KBM-7 (cell line): ENCODE measurements around the gene PLXNB3.
A peak's percentile ranks its signal among the peaks of the same experiment; 100 is the strongest.
"Not testable (repeated sequence)": the region's sequence is repeated elsewhere in the genome, so short reads cannot be mapped to it uniquely, and the experiment has no call there.

Source experiments
- DNase-seq: peaks from one replicate; pipeline ENCODE4 v3.0.0-alpha.2; 2015
- in situ Hi-C: fragments of 300-500 bp; cut with MboI; formaldehyde crosslinking; loops from 2 replicates; pipeline ENCODE4 v1.14.3; 2020; ENCODE audit warnings: low sequenced_read_pairs, low pct_unique_long_range_greater_than_20kb, mixed read lengths

The PLXNB3 gene

GRCh38 chrX:153731117-153731844 lies 32.8 kb upstream of the PLXNB3 start:
- no peak for DNase-seq
- in situ Hi-C loops: no loop called here

DNA sequence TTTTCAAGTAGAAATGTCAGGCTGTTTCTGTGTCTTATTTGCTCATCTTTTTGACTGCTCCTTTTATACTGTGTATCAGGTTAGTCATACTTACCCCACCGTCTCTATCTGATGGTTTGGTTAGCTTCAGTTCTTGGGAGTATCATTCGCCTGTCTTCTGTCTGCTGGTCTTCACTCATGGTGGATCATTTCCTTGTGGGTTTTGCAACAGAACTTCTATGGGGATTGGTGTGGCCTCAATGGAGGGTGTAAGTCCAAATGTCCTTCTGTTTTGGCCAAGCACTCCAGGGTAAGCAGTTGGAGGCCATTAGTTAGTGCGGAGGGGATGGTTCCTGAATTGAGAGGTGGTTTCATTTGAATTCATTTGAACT lies 32.2 kb upstream of the PLXNB3 start:
- DNase-seq: no peak
- in situ Hi-C loops: no loop called here

DNA sequence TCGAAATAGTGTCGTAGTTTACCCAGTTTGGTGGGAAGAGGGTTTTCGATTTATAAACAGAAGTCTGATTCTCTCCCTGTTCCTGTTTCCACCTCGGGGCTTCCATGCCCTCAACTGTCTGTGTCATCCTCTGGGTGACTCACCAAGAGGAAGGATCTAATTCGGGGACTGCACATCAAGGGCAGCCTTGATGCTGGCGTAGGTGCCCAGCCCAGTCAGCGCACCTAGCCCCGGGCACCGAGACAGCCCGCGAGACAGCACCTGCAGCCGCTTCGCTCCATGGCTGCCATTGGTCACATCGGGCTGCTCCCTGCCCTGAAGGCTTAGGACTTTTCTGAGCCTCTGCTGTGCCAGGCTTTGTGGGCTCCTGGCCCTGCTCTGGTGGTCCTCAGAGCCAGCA lies 31.6 kb upstream of the PLXNB3 start:
- in situ Hi-C loops: no loop called here
- no peak for DNase-seq

GRCh38 chrX:153733651-153734240 lies 30.3 kb upstream of the PLXNB3 start:
- in situ Hi-C loops: no loop called here
- no peak for DNase-seq

DNA sequence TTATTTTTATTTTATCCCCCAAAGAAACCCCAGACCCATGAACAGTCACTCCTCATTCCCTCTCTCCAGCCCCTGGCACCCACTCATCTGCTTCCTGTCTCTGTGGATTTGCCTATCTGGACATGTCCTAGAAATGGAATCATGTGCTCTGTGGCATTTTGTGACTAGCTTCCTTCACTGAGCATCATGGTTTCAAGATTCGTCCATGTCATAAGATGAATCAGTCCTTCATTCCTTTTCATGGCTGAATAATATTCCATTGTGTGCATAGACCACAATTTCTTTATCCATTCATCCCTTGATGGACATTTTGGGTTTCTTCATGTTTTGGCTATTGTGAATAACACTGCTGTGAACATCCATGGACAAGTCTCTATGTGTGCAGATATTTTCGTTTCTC lies 29.2 kb upstream of the PLXNB3 start:
- in situ Hi-C loops: no loop called here
- DNase-seq: no peak

DNA sequence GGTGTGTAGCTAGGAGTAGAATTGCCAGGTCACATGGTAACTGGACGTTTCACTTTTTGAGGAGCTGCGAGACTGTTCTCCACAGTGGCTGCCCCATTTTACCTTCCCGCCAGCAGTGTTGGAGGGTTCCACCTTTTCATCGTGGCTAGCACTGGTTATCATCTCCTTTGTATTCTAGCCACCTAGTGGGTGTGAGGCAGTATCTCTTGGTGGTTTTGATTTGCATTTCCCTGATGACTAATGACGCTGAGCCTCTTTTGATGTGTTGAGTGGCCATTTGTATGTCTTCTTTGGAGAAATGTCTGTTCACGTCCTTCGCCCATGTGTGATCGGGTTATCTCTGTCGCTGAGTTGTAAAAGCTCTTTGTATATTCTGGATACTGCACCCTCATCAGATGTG lies 28.8 kb upstream of the PLXNB3 start:
- DNase-seq: no peak
- in situ Hi-C loops: no loop called here

- in situ Hi-C loops: no loop called here
- no peak for DNase-seq
Observed at GRCh38 chrX:153736071-153736820, 27.8 kb upstream of the PLXNB3 start.

GRCh38 chrX:153736871-153737441 lies 27.1 kb upstream of the PLXNB3 start:
- in situ Hi-C loops: no loop called here
- no peak for DNase-seq

DNA sequence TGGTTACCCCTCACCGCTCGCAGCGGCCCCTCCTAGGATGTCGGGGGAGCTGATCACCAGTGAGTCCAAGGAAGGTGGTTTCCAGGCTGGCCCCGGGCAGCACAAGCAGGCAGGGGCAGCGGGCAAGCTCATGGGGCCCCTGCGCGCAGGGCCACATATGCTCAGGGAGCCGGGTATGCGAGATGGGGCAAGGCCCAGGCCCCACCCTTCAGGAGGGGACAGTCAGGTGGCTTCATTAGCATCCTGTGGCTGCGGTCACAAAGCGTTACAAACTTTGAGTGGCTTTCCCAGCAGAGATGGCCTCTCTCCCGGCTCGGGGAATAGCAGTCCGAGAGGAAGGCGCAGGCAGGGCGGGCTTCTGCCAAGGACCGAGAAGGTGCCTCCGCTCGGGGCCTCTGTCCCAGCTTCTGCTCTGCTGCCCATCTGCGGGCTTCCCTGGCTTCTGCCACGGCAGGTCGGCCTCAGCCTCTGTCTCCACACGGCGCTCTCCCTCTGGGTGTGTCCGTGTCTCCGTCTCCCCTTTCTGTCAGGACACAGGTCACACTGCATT lies 25.9 kb upstream of the PLXNB3 start:
- in situ Hi-C loops: no loop called here

DNA sequence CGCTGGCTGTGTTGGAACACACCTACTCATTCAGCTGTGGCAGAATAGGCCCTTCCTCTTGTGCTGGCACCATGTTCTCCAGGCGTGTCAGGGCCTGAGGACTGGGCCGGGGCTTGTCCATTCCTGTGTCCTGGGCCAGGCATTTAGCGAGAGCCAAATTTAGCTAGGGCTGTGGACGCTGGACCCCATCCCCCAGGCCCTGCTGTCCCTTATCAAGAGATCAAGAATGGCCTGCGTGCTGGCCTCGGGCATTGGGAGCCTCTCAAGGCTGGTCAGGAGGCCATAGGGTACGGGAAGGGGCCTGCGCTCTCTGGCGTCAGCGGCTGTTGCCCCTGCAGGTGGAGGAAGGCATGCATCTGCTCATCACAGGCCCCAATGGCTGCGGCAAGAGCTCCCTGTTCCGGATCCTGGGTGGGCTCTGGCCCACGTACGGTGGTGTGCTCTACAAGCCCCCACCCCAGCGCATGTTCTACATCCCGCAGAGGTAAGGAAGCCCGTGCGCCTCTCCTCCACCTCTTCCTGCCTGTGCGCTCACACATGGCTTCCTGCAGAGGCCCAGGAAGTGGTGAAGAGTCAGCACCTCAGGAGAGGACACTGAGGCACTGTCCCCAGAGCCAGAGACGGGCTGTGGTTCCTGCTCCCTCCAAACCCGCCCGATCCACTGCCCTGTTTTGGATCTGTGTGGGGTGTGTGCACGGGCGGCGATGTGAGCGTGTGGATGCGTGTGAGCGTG lies 24.1 kb upstream of the PLXNB3 start:
- no peak for DNase-seq
- in situ Hi-C loops: no loop called here

More for the DNA sequence above, 25.9 kb upstream of the PLXNB3 start:
- no peak for DNase-seq

DNA sequence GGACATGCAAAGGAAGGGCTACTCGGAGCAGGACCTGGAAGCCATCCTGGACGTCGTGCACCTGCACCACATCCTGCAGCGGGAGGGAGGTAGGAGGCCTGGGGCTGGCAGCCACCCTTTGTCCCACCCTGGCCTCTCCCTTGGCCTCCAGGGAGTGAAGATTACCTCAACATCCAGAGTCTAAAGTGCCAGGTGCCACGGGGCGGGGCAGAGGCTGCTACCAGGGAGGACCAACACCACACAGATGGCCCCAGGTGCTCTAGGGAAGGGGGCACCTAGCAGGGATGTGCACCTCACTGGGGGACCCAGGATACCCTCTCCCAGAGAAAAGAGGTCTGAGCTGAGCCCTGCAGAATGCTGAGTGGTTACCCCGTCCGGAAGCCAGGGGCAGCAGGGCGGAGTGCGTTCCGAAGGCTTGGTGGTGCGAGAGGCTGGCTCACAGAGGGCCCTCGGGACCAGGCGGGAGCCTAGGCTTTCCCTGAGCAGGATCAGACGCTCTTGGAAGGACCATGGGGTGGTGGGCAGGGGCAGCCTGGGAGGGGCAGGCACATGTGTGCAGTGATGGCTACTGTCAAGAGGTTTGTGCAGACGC lies 23.3 kb upstream of the PLXNB3 start:
- DNase-seq: no peak
- in situ Hi-C loops: no loop called here

- in situ Hi-C loops: no loop called here
- DNase-seq: no peak
Observed at GRCh38 chrX:153741446-153741845, 22.6 kb upstream of the PLXNB3 start.

GRCh38 chrX:153742111-153742510 lies 21.9 kb upstream of the PLXNB3 start:
- in situ Hi-C loops, DNase-seq: not testable (repeated sequence)

- in situ Hi-C loops, DNase-seq: not testable (repeated sequence)
Observed at GRCh38 chrX:153742796-153743467, 21.1 kb upstream of the PLXNB3 start.

DNA sequence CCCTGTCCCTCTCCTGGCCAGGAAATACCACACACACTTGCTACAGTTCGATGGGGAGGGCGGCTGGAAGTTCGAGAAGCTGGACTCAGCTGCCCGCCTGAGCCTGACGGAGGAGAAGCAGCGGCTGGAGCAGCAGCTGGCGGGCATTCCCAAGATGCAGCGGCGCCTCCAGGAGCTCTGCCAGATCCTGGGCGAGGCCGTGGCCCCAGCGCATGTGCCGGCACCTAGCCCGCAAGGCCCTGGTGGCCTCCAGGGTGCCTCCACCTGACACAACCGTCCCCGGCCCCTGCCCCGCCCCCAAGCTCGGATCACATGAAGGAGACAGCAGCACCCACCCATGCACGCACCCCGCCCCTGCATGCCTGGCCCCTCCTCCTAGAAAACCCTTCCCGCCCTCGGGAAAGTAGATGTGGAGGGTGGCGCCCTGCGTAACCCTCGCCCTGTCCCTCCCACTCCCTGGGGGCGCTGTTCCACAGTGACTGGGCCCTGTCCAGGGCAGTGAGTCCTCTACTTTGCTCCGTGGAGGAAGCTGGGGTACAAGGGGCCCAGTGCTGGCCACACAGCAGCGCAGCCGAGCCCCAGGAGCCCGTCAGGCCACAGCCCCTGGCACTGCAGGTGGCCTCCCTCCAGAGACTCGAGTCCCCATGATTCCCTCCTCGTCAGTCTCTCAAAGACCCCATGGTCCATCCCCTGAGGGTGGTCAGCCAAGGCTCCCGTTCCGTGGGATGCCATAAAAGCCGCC lies 20.4 kb upstream of the PLXNB3 start:
- in situ Hi-C loops, DNase-seq: not testable (repeated sequence)

DNA sequence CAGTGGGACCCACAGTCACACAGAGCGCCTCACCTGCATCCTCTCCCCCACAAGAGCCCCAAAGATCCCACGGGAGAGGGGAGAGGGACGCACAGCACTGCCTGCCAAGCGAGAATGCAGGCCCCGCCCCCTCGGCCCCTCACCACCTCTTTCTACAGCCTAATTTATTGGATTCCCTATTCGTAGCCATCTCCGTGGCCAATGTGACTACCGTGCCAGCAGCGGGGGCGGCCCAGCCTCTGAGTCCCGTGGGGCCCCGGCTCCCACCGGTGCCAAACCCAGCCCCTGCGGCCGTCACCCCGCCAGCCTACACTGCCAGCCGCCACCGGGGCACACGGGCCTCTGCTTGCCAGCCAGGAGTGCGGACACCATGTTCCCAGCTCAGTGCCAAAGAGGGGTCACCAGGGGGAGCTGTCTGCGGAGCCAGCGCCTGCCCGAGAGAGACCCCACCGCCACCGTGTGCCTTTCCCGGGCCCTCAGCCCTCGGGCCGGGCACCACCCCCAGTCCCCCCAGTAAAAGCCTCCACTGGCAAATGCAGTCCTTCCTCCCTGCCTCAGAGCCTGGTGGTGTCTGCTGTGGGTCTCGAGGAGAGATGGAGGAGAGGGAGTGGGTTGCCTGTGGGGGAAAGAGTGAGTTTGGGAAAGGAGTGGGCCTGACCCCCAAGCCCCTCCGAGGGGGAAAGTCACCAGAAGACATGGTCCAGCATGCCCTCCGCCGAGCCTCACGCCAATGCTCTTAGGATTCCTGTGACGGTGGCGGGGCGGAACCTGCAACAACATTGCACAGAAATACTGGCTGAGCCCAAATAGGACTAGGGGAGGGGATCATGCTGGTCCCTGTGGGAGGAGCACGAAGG lies 19.6 kb upstream of the PLXNB3 start:
- peak; percentile 61 for DNase-seq
- in situ Hi-C loops: no loop called here

DNA sequence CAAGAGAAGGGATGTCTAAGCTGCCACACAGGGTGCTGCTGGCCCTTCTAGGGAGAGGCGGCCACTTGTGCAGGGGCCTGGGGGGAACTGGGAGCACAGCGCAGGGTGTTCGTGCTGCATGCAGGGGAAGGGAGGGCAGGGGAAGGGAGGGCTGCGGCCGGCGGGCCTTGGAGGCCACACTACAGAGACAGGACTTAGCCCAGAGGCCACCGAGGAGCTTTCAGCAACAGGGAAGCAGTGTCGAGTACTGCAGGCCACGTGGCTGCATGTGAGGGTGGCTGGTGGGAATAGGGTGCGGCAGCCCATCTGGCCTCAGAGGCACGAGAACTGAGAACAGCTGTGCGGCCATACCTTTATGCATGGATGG lies 19.0 kb upstream of the PLXNB3 start:
- DNase-seq, in situ Hi-C loops: not testable (repeated sequence)
